Type B pancreatic cell (in vitro differentiated cells): ENCODE results near the gene SDR39U1. TPM values are rescaled to one million over a fixed set of nuclear protein-coding genes. Genes with fewer than 3 reads are reported as not detected.
A peak's percentile ranks its signal among the peaks of the same experiment; 100 is the strongest.

Experiments used
- DNase-seq: peaks from one replicate; pipeline ENCODE4 v3.0.0; 2021; ENCODE audit warnings: mixed read lengths; ENCODE audit not compliant: unreplicated experiment; ENCODE audit errors: extremely low spot score
- H3K27ac Mint-ChIP-seq: 2 replicates; pipeline ENCODE4 v1.8.0; 2021; ENCODE audit warnings: mild to moderate bottlenecking, mixed read lengths
- H3K27me3 Mint-ChIP-seq: 2 replicates; pipeline ENCODE4 v1.8.0; 2021; ENCODE audit warnings: mixed read lengths
- H3K36me3 Mint-ChIP-seq: 2 replicates; pipeline ENCODE4 v1.8.0; 2021; ENCODE audit warnings: mixed read lengths
- H3K4me1 Mint-ChIP-seq: one replicate; pipeline ENCODE4 v1.8.0; 2021; ENCODE audit warnings: mixed read lengths; ENCODE audit not compliant: unreplicated experiment
- H3K4me3 Mint-ChIP-seq: 2 replicates; pipeline ENCODE4 v1.8.0; 2021; ENCODE audit warnings: mild to moderate bottlenecking, mixed read lengths
- H3K9me3 Mint-ChIP-seq: 2 replicates; pipeline ENCODE4 v1.8.0; 2021; ENCODE audit warnings: mixed read lengths
- total RNA-seq: library from RNA; stranded (reverse); gene quantifications from 2 replicates; pipeline ENCODE4 v1.2.1, GENCODE V29; 2021; ENCODE audit warnings: low replicate concordance
- TF ChIP-seq, protein P1 (sequence below): fragments of 200-600 bp; sonication (generic); conservative IDR thresholded peaks from 2 replicates; pipeline ENCODE4 v1.5.0; 2021; ENCODE audit warnings: antibody characterized with exemption, mild to moderate bottlenecking

The SDR39U1 gene
- total RNA-seq, 1 donor from 2014 or later: 62.1 TPM

DNA sequence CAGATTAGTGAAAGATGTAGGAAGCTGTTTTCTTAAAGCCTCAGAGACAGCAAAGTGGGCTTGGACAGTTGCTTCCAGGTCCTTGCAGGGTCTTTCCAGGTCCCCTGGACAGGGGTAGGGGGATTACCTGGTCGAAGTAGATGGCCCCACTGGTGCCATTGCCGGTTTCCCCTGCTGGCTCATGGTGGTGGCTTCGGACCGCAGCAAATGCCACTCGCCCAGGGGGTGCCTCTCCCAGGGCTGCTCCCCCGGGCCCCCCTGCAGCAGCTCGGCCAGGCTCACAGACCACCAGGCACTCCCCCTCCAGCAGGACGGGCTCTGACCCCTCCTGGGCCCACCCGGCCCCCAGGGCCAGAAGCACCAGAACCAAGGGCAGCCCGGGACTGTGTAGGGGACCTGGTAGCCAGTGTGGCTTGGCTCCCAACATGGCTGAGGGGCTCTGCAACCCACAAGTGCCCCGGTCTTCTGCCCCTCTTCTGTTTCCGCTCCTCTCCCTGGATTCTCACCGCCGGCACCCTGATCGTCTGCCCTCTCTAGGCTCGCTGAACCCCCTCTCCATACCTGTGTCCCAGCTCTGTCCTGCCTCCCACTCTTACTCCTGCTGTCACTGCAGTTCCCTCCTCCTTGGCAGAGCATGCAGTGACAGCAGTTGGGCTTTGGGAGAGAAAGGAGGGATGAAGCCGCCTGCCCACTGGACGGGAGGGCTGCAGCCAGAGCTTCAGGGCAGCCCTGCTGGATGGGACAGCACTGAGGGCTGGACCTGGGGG, 13.8 kb downstream of the SDR39U1 start:
- peak overlapping the region; percentile 89 for H3K4me3 Mint-ChIP-seq
- H3K27me3 Mint-ChIP-seq: no peaks in the 10 kb centered on the region
- H3K9me3 Mint-ChIP-seq: no peaks in the 10 kb centered on the region
- peaks cover 21% of the 10 kb centered on the region for H3K4me1 Mint-ChIP-seq
- peak; percentile 68 for DNase-seq
- TF ChIP-seq, protein P1, sequence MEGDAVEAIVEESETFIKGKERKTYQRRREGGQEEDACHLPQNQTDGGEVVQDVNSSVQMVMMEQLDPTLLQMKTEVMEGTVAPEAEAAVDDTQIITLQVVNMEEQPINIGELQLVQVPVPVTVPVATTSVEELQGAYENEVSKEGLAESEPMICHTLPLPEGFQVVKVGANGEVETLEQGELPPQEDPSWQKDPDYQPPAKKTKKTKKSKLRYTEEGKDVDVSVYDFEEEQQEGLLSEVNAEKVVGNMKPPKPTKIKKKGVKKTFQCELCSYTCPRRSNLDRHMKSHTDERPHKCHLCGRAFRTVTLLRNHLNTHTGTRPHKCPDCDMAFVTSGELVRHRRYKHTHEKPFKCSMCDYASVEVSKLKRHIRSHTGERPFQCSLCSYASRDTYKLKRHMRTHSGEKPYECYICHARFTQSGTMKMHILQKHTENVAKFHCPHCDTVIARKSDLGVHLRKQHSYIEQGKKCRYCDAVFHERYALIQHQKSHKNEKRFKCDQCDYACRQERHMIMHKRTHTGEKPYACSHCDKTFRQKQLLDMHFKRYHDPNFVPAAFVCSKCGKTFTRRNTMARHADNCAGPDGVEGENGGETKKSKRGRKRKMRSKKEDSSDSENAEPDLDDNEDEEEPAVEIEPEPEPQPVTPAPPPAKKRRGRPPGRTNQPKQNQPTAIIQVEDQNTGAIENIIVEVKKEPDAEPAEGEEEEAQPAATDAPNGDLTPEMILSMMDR: no peak
- H3K27ac Mint-ChIP-seq: peak overlapping the region; percentile 94
- peaks cover 11% of the 10 kb centered on the region for H3K36me3 Mint-ChIP-seq

DNA sequence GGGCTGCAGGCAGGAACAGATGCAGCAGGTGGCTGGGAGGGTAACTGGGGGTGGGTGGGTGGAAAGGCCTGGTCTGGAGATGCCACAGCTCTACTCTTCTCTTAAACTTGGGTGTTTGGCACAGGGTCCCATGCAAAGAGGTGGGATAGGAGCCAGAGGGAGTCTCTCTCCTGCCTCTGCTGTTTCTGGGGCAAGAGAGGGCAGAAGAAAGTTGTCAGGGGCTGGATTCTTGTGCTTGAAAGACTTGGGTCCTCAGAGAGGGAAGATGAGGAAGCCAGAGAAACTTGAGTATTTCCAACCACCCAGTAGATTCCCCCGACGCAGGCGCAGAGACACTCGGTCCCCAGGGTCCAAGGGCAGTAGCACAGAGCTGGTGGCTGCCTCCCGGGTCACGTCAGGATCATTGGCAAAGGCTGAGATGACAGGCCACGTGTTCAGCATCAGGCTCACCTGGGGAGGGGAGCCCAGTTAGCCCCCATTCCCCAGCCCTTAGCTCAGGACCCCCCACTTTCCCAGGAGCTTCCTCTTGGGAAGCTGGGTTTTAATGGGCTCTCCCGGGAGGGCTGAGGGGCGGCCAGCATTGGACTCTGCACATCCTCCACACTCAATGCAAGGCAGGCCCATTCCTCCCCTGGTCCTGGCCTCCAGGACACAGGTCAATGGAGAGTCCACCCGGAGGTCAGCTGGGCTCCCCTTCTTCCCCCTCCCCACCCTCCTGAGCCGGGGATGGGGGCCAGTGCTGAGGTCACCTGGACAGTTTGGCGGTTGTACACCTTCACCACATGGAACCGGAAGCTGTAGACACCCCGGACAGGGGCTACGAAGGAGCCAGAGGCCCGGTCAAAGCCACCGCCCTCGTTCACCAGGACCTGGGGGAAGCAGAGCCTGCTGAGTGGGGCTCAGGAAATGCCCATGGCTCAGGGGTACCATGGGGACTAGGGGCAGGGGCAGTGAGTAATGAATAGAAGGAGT, 14.8 kb downstream of the SDR39U1 start:
- H3K9me3 Mint-ChIP-seq: no peaks in the 10 kb centered on the region
- TF ChIP-seq, protein P1: no peak
- no peaks in the 10 kb centered on the region for H3K27me3 Mint-ChIP-seq
- peaks cover 12% of the 10 kb centered on the region for H3K4me1 Mint-ChIP-seq
- H3K36me3 Mint-ChIP-seq: peaks cover 7% of the 10 kb centered on the region
- H3K27ac Mint-ChIP-seq: peak overlapping the region; percentile 48
- DNase-seq: no peak
- H3K4me3 Mint-ChIP-seq: peak overlapping the region; percentile 62

DNA sequence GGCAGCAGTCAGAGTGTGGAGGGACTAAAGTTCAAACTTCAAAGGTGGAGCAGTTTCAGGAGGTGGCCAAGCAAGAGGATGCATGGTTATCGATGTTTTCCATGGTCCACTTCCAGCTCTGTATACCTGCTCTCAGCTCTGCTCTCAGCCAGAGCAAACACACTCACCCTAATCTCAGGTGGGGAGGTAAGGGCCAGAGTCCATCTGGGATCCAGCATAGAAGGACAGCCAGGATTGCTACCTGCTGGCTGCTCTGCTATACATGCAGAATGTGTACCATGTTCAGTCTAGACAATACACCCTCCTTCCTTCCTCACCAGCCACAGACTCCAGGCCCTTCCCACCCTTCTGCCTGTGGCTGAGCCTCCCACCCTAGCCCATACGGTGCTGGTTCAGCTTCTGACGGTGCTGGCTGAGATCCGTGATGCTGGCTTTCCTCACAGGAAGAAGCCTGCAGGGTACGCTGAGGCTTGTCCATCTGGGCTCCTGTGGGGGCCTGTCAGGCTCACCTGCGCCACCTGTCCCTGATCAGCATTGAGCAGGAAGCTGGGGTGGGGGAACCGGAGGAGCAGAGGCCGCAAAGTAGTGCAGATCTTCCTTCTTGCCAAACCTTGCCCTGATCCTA, 15.6 kb downstream of the SDR39U1 start:
- Mint-ChIP-seq H3K4me3 (peak overlapping the region; percentile 42), H3K36me3 (peaks cover 6% of the 10 kb centered on the region), H3K4me1 (peaks cover 11% of the 10 kb centered on the region), H3K27me3 (no peaks in the 10 kb centered on the region), H3K9me3 (no peaks in the 10 kb centered on the region), H3K27ac (peak overlapping the region; percentile 48)
- TF ChIP-seq, protein P1: no peak
- no peak for DNase-seq

DNA sequence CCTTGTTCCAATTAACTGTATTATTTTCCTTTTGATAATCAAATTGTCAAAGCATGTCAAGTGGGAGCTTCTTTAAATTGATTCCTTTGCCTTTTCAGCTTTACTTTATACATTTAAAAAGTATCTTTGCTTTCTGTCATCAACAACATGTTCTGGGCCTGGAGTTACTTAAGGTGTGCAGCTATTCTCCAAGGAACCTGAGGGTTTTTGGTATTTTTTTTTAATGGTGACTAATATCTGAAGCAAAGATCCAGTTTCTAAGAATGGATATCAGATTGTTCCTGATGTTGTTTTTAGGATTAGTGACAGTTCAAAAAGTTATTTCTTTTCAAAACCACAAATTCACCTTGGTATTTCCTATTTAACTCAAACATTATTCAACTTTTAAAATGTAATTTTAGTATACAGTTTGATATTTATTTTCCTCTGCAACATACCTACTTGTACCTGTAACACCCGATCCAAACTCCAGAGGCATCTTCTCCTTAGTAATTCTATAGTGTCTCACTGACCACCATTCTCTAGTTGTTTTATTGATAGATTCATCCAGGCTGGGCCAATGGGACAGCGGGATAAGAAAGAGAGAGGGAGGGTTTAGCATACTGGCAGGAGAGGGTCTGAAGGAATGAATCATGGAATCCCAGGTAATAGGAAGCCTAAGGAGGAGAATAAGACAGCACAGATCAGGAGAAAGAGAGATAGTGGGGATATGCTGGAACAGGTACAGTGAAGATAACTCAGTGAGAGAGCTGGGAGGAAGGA, 16.2 kb downstream of the SDR39U1 start:
- Mint-ChIP-seq H3K4me3 (peak overlapping the region; percentile 42), H3K4me1 (peaks cover 5% of the 10 kb centered on the region), H3K36me3 (no peaks in the 10 kb centered on the region), H3K27ac (peak overlapping the region; percentile 48), H3K27me3 (no peaks in the 10 kb centered on the region), H3K9me3 (no peaks in the 10 kb centered on the region)
- no peak for DNase-seq
- TF ChIP-seq, protein P1: no peak

DNA sequence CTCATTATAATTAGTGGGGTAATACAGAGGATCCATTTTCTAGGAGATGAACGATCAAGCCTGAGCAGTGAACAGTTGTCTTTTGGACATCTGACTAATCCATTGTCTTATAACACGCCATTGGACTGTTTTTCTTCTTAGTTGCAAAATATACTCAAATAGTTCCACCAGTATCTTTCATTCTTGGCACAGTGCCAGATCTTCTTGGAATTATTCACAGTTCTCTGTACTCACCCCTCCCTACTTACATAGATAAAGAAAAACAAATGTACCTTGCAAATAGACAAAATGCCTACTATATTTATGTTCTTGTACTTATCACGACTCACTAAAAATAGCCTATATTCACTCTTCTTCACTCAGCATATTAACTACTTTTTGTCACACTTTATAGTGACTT, 16.9 kb downstream of the SDR39U1 start:
- Mint-ChIP-seq H3K27ac (peak overlapping the region; percentile 22), H3K36me3 (no peaks in the 10 kb centered on the region), H3K9me3 (no peaks in the 10 kb centered on the region), H3K4me1 (peaks cover 4% of the 10 kb centered on the region), H3K4me3 (no peak overlapping the region), H3K27me3 (no peaks in the 10 kb centered on the region)
- TF ChIP-seq, protein P1: no peak
- no peak for DNase-seq
